ENCODE data around the gene IGF2R. TPM values are rescaled to one million over a fixed set of nuclear protein-coding genes. Genes with fewer than 3 reads are reported as not detected.

The IGF2R gene
- total RNA-seq, 2 experiments from 2014 or later, result 19.3 to 37.6 TPM

GRCh38 chr6:159952289-159953005 lies 16.4 kb upstream of the IGF2R start:
- H3K4me2 ChIP-seq (ENCODE audit: low read length), result no peak overlapping the region
- no peaks in the 10 kb centered on the region for H3K9me3 ChIP-seq (ENCODE audit: low read length)
- no peaks in the 10 kb centered on the region for H3K79me2 ChIP-seq (ENCODE audit: insufficient read depth, low read depth, low read length)
- H2AFZ ChIP-seq (ENCODE audit: low read length), result no peak overlapping the region
- TF ChIP-seq CTCF (conservative IDR thresholded peaks at IDR 0.05; ENCODE audit: low read length), result no peak
- no peak for TF ChIP-seq EZH2phosphoT487 (IDR thresholded peaks at IDR 0.05; ENCODE audit: borderline replicate concordance, low read depth, low read length)
- H3K4me1 ChIP-seq (ENCODE audit: insufficient read depth, low read length, poor library complexity, severe bottlenecking), result no peaks in the 10 kb centered on the region
- no peak for DNase-seq (ENCODE audit: low spot score)
- CTCF ChIA-PET (ENCODE audit: unreplicated experiment), result no interaction called here
- no peaks in the 10 kb centered on the region for H4K20me1 ChIP-seq (ENCODE audit: insufficient read depth, low read length)
- intact Hi-C loops (cut with micrococcal nuclease; ENCODE audit: unreplicated experiment), result no loop called here
- no peaks in the 10 kb centered on the region for H3K9me2 ChIP-seq (ENCODE audit: insufficient read depth, low read length)
- no peak overlapping the region for H3K27ac ChIP-seq (ENCODE audit: low read depth, low read length, poor library complexity, severe bottlenecking)
- no peak overlapping the region for H3K4me3 ChIP-seq (ENCODE audit: low read depth, low read length, poor library complexity, severe bottlenecking)
- no TSS peak for BruUV-seq (replicated peaks)
- POLR2A ChIA-PET, result no interaction called here
- H3K36me3 ChIP-seq (ENCODE audit: insufficient read depth, low read length), result no peaks in the 10 kb centered on the region

GRCh38 chr6:159953091-159953601 lies 15.7 kb upstream of the IGF2R start:
- intact Hi-C loops (cut with micrococcal nuclease; ENCODE audit: unreplicated experiment), result no loop called here
- DNase-seq (ENCODE audit: low spot score), result no peak
- CTCF ChIA-PET (ENCODE audit: unreplicated experiment), result no interaction called here
- Histone ChIP-seq H2AFZ (ENCODE audit: low read length) (no peak overlapping the region), H4K20me1 (ENCODE audit: insufficient read depth, low read length) (no peaks in the 10 kb centered on the region), H3K9me3 (ENCODE audit: low read length) (no peaks in the 10 kb centered on the region), H3K4me3 (ENCODE audit: low read depth, low read length, poor library complexity, severe bottlenecking) (no peak overlapping the region), H3K79me2 (ENCODE audit: insufficient read depth, low read depth, low read length) (no peaks in the 10 kb centered on the region), H3K36me3 (ENCODE audit: insufficient read depth, low read length) (no peaks in the 10 kb centered on the region), H3K4me2 (ENCODE audit: low read length) (no peak overlapping the region), H3K27ac (ENCODE audit: low read depth, low read length, poor library complexity, severe bottlenecking) (no peak overlapping the region), H3K4me1 (ENCODE audit: insufficient read depth, low read length, poor library complexity, severe bottlenecking) (no peaks in the 10 kb centered on the region), H3K9me2 (ENCODE audit: insufficient read depth, low read length) (no peaks in the 10 kb centered on the region)
- TF ChIP-seq CTCF (conservative IDR thresholded peaks at IDR 0.05; ENCODE audit: low read length), result no peak
- TF ChIP-seq EZH2phosphoT487 (IDR thresholded peaks at IDR 0.05; ENCODE audit: borderline replicate concordance, low read depth, low read length), result no peak
- POLR2A ChIA-PET, result no interaction called here
- BruUV-seq (replicated peaks), result no TSS peak

DNA sequence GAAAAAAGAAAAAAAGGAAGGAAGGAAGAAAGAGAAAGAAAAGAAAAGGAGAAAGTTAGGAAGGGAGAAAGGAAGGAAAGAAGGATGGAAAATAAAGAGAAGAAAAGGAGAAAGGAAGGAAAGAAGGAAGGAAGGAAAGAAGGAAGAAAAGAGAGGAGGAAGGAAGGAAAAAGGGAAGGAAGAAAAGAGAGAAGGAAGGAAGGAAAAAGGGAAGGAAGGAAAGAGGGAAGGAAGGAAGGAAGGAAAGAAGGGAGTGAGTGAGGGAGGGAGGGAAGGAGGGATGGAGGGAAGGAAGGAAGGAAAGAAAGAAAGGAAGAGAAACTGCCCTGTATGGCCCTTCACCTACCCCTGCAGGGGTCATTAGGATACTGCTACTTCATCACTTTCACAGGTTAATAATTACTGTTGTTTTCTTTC lies 12.9 kb upstream of the IGF2R start:
- H3K4me2 ChIP-seq (ENCODE audit: low read length), result no peak overlapping the region
- TF ChIP-seq CTCF (conservative IDR thresholded peaks at IDR 0.05; ENCODE audit: low read length) (no peak), EZH2phosphoT487 (IDR thresholded peaks at IDR 0.05; ENCODE audit: borderline replicate concordance, low read depth, low read length) (no peak)
- H3K4me3 ChIP-seq (ENCODE audit: low read depth, low read length, poor library complexity, severe bottlenecking), result no peak overlapping the region
- no peaks in the 10 kb centered on the region for H3K4me1 ChIP-seq (ENCODE audit: insufficient read depth, low read length, poor library complexity, severe bottlenecking)
- intact Hi-C loops (cut with micrococcal nuclease; ENCODE audit: unreplicated experiment), result no loop called here
- H3K36me3 ChIP-seq (ENCODE audit: insufficient read depth, low read length), result no peaks in the 10 kb centered on the region
- ChIA-PET CTCF (ENCODE audit: unreplicated experiment) (no interaction called here), POLR2A (interaction anchor here (1.9 kb wide), 1 partner anchor 12 kb away, joined by 5 read pairs; no protein-coding TSS in a partner anchor)
- no peaks in the 10 kb centered on the region for H3K79me2 ChIP-seq (ENCODE audit: insufficient read depth, low read depth, low read length)
- BruUV-seq (replicated peaks), result no TSS peak
- H2AFZ ChIP-seq (ENCODE audit: low read length), result no peak overlapping the region
- no peaks in the 10 kb centered on the region for H3K9me2 ChIP-seq (ENCODE audit: insufficient read depth, low read length)
- no peaks in the 10 kb centered on the region for H3K9me3 ChIP-seq (ENCODE audit: low read length)
- H3K27ac ChIP-seq (ENCODE audit: low read depth, low read length, poor library complexity, severe bottlenecking), result no peak overlapping the region
- no peaks in the 10 kb centered on the region for H4K20me1 ChIP-seq (ENCODE audit: insufficient read depth, low read length)
- no peak for DNase-seq (ENCODE audit: low spot score)
